ENCODE data around the gene FITM1.

Gene FITM1, protein sequence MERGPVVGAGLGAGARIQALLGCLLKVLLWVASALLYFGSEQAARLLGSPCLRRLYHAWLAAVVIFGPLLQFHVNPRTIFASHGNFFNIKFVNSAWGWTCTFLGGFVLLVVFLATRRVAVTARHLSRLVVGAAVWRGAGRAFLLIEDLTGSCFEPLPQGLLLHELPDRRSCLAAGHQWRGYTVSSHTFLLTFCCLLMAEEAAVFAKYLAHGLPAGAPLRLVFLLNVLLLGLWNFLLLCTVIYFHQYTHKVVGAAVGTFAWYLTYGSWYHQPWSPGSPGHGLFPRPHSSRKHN

DNA sequence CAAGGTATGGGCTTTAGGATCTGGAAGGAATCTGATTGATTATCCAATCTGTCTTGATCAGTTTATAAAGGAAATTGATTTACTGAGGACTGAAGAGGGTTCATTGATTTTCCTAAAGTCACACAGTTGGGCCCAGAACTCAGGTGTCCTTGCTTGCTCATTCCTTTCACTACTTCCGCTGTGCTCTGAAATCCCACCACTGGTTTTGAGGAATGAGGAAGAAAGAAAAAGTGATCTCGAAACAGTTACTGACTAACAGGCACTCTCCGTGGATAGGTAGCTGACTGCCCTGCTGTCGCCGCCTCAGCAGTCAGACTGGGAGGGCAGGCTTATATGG is at the start of gene FITM1:
Gene FITM1, plus strand, starts transcription at position 280 of the 337 bp plus-strand sequence. CDS start 905 bp downstream, outside the sequence.
- Mint-ChIP-seq H3K9me3 (no peaks in the 10 kb centered on the region), H3K36me3 (ENCODE audit: low read depth) (peaks cover under 1% of the 10 kb centered on the region), H3K27ac (peak within 1 kb of the TSS; percentile 54 to 87 (median 84)), H3K4me3 (peak within 1 kb of the TSS in 2 of 3 experiments; percentile 79 to 81), H3K4me1 (peaks cover 38% of the 10 kb centered on the region), H3K27me3 (ENCODE audit: low read depth) (no peaks in the 10 kb centered on the region)
- TF ChIP-seq, protein P1, sequence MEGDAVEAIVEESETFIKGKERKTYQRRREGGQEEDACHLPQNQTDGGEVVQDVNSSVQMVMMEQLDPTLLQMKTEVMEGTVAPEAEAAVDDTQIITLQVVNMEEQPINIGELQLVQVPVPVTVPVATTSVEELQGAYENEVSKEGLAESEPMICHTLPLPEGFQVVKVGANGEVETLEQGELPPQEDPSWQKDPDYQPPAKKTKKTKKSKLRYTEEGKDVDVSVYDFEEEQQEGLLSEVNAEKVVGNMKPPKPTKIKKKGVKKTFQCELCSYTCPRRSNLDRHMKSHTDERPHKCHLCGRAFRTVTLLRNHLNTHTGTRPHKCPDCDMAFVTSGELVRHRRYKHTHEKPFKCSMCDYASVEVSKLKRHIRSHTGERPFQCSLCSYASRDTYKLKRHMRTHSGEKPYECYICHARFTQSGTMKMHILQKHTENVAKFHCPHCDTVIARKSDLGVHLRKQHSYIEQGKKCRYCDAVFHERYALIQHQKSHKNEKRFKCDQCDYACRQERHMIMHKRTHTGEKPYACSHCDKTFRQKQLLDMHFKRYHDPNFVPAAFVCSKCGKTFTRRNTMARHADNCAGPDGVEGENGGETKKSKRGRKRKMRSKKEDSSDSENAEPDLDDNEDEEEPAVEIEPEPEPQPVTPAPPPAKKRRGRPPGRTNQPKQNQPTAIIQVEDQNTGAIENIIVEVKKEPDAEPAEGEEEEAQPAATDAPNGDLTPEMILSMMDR (IDR thresholded peaks at IDR 0.05; ENCODE audit: unreplicated experiment in 3 of 3): no peak

DNA sequence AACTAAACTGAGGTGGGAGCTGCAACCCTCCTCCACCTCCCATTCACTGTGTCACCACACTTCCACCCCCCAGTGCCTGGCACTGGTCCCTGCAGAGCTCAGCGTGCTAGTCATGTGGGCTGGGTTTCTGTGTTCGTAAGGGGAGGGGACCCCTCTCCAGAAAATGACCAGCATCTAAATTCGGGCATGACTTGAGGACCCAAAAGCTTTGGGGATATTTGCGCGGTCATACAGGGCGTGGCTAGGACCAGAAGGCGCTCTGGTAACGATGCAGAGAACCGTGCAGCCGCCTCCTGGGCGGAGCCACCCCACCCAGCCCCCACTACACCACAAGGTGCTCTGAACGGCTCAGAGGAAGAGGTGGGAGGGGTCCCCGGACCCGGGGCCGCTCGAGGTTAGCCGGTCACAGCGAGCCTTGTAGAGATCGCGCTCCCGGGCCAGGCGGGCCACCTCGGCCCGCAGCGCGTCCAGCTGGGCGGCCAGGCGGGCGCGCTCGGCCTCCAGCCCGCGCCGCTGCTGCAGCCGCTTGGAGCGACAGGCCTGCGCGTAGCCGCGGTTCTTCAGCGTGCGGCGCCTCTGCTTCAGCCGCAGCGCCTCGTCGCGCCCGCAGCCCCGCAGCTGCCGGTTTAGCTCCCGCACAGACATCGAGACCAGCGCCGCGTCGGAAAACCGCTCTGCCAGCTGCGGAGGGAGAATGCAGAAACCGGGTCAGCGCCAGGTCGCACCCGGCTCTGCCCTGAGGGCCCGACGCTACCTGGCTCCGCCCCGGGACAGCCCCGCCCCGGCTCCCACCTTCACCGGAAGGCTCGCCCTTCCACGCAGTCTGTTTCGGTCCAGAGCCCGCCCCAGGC is 49.3 kb upstream of the FITM1 start:
- Mint-ChIP-seq H3K36me3 (ENCODE audit: low read depth) (no peaks in the 10 kb centered on the region), H3K27me3 (ENCODE audit: low read depth) (peaks cover 58% of the 10 kb centered on the region), H3K4me1 (peaks cover 23% of the 10 kb centered on the region), H3K27ac (no peak overlapping the region), H3K4me3 (peak overlapping the region; percentile 77 to 79 (median 78)), H3K9me3 (no peaks in the 10 kb centered on the region)
- TF ChIP-seq, protein P1 (IDR thresholded peaks at IDR 0.05; ENCODE audit: unreplicated experiment in 3 of 3): no peak

DNA sequence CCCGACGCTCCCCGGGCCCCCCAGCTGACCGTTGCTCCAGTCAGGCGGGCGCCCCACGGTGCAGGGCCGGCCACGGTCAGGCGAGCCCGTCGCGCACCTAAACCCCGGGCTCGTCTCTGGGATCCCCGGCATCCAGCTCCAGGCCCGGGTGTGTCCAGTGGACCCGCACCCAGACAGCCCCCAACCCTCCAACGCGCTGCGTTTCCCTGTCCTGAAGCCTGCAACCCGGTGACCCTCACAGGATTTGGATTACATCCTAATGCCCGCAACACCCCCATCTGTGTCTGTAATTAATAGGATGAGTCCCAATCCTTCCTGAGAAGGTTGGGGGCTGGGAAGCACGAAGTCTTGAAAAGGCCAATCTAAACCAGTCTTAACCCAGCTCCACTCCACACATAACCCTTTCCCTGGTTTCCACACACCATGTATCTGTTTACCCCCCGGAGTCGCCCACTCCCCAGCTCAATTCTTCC is 48.7 kb upstream of the FITM1 start:
- TF ChIP-seq, protein P1 (IDR thresholded peaks at IDR 0.05; ENCODE audit: unreplicated experiment in 3 of 3): no peak
- peak overlapping the region; percentile 76 to 86 (median 84) for H3K4me3 Mint-ChIP-seq
- H3K9me3 Mint-ChIP-seq: no peaks in the 10 kb centered on the region
- peaks cover 28% of the 10 kb centered on the region for H3K4me1 Mint-ChIP-seq
- H3K27ac Mint-ChIP-seq: peak overlapping the region in 1 of 3 experiments; percentile 19
- H3K36me3 Mint-ChIP-seq (ENCODE audit: low read depth): no peaks in the 10 kb centered on the region
- peaks cover 58% of the 10 kb centered on the region for H3K27me3 Mint-ChIP-seq (ENCODE audit: low read depth)

DNA sequence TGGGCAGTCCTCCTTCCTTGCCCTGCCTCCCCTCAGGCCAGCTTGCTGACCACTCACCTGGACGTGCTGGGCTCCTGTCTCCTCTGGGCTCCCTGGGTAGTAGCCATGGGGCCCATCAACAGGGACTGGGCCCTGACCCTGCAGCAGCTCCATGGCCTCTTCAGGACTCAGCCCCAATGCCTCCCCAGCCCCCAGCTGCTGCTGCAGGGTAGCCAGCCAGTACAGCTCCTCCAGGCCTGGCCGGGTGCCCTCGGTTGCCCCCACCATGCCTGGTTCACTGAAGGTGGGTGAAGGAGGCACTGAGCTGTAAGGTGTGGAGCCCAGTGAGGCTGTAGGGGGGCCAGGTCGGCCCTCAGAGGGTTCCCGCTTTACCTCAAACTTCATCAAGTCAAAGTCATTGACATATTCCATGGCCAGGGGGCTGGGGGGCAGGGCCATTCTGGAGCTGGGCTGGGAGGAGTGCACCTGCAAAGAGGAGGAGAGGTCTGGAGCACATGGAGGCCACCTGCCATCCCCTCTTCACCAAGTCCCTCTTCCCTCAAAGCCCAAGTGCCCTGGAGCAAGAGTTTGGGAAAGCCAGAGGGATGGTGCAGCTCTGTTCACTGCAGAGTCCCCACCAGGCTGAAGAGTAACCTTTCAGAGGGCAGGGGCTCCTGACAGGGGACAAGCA is 47.9 kb upstream of the FITM1 start:
- Mint-ChIP-seq H3K4me3 (peak overlapping the region; percentile 76 to 86 (median 84)), H3K27me3 (ENCODE audit: low read depth) (peaks cover 58% of the 10 kb centered on the region), H3K36me3 (ENCODE audit: low read depth) (no peaks in the 10 kb centered on the region), H3K9me3 (no peaks in the 10 kb centered on the region), H3K4me1 (peaks cover 32% of the 10 kb centered on the region), H3K27ac (peak overlapping the region in 1 of 3 experiments; percentile 19)
- TF ChIP-seq, protein P1 (IDR thresholded peaks at IDR 0.05; ENCODE audit: unreplicated experiment in 3 of 3): no peak

DNA sequence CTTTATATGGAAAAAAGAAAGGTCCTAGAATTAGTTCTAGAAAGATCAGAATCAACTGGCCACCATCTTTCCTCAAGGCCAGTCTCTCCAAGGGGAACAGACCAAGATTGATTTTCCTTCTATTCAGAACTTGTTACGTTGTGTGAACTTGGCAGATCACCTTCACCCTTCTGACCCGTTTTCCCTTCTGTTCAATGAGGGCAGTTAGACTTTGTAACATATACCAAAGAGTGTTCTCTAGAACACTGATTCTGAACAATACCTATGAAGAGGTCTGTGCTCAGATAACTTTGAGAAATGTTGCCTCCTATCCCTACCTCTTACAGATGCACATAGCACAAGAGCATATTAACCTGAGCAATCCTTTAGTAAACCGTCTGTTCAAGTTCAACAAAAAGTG is 47.0 kb upstream of the FITM1 start:
- Mint-ChIP-seq H3K27me3 (ENCODE audit: low read depth) (peaks cover 55% of the 10 kb centered on the region), H3K9me3 (no peaks in the 10 kb centered on the region), H3K4me3 (peak overlapping the region in 1 of 3 experiments; percentile 47), H3K27ac (no peak overlapping the region), H3K4me1 (peaks cover 32% of the 10 kb centered on the region), H3K36me3 (ENCODE audit: low read depth) (no peaks in the 10 kb centered on the region)
- TF ChIP-seq, protein P1 (IDR thresholded peaks at IDR 0.05; ENCODE audit: unreplicated experiment in 3 of 3): no peak
